GM12878 (cell line): ENCODE data around the gene SDCCAG8. TPM values are rescaled to one million over a fixed set of nuclear protein-coding genes. Genes with fewer than 3 reads are reported as not detected.

Source experiments
- ATAC-seq: fragments of 200-7000 bp; cut with Tn5 transposase; 3 replicates; pipeline ENCODE4 v1.9.1; 2020; ENCODE audit warnings: mild to moderate bottlenecking, moderate library complexity
- BruUV-seq: library from RNA; stranded (reverse); fragments of 400-500 nt; replicated peaks from 2 replicates; lab custom pipeline; 2021; lab: Mats Ljungman, UMichigan
- CTCF ChIA-PET: fragments of 300-600 bp; sonication (Branson Sonifier 250); formaldehyde crosslinking; extraction: SDS; loops from one replicate; lab custom pipeline; 2021; ENCODE audit warnings: inconsistent platforms; lab: Yijun Ruan, JAX
- POLR2A ChIA-PET: fragments of 350-600 bp; formaldehyde crosslinking; extraction: SDS; loops from one replicate; lab custom pipeline; 2021; ENCODE audit warnings: inconsistent platforms; lab: Charles Lee
- RAD21 ChIA-PET: fragments of 300-600 bp; sonication (Branson Sonifier 250); formaldehyde crosslinking; loops from one replicate; lab custom pipeline; 2023; ENCODE audit warnings: antibody characterized with exemption; ENCODE audit not compliant: unreplicated experiment; lab: Charles Lee
- SMC1A ChIA-PET: fragments of 300-600 bp; sonication (Branson Sonifier 250); formaldehyde crosslinking; loops from one replicate; lab custom pipeline; 2023; ENCODE audit not compliant: unreplicated experiment, uncharacterized antibody; lab: Charles Lee
- DNase-seq: peaks from one replicate; pipeline ENCODE4 v3.0.0-alpha.2; 2011; ENCODE audit warnings: low read depth, low spot score
- FAIRE-seq: peaks from 3 replicates; lab custom pipeline; 2011; peaks lifted over from hg19 to GRCh38; lab: Jason Lieb, UNC
- H2AFZ ChIP-seq: 2 replicates; pipeline ENCODE4 v1.6.0; 2011; ENCODE audit warnings: low read depth, low read length, control low read depth; ENCODE audit not compliant: control insufficient read depth
- H3K27ac ChIP-seq: 2 replicates; pipeline ENCODE4 v1.5.1; 2011; ENCODE audit warnings: control low read depth; ENCODE audit not compliant: control insufficient read depth, insufficient read depth
- H3K27me3 ChIP-seq, 2 experiments: replicated peaks in 1 of 2; 2 replicates each; pipeline versions ENCODE4 v1.6.0 to v1.6.1; 2011; ENCODE audit warnings: low read length in 1 of 2; ENCODE audit not compliant: control insufficient read depth in 2 of 2, insufficient read depth in 2 of 2
- H3K36me3 ChIP-seq, 2 experiments: 2 replicates each; pipeline ENCODE4 v1.5.1; 2011; ENCODE audit warnings: low read length in 1 of 2; ENCODE audit not compliant: control insufficient read depth in 2 of 2, insufficient read depth in 2 of 2
- H3K4me1 ChIP-seq: 2 replicates; pipeline ENCODE4 v1.6.1; 2011; ENCODE audit warnings: mild to moderate bottlenecking, low read length, moderate library complexity, mixed read lengths; ENCODE audit not compliant: control insufficient read depth, insufficient read depth
- H3K4me2 ChIP-seq: 2 replicates; pipeline ENCODE4 v1.6.0; 2011; ENCODE audit warnings: control low read depth; ENCODE audit not compliant: control insufficient read depth, insufficient read depth
- H3K4me3 ChIP-seq: fragments of 200-600 bp; sonication (generic); 2 replicates; pipeline ENCODE4 v1.5.1; 2016
- H3K79me2 ChIP-seq: 2 replicates; pipeline ENCODE4 v1.6.0; 2011; ENCODE audit warnings: low read length; ENCODE audit not compliant: control insufficient read depth, insufficient read depth
- H3K9ac ChIP-seq: 2 replicates; pipeline ENCODE4 v1.8.0; 2011; ENCODE audit warnings: low read length, control low read depth, mixed read lengths; ENCODE audit not compliant: control insufficient read depth, insufficient read depth
- H3K9me3 ChIP-seq: replicated peaks from 3 replicates; pipeline ENCODE4 v1.5.1; 2011; ENCODE audit warnings: mild to moderate bottlenecking, low read length; ENCODE audit not compliant: control insufficient read depth, insufficient read depth
- H4K20me1 ChIP-seq: 2 replicates; pipeline ENCODE4 v1.6.0; 2011; ENCODE audit not compliant: control insufficient read depth, insufficient read depth
- FOS ChIP-seq: IDR thresholded peaks from 3 replicates; pipeline ENCODE4 v1.6.1; 2011; ENCODE audit warnings: borderline replicate concordance; ENCODE audit not compliant: insufficient read length; ENCODE audit errors: extremely low read depth
- GATAD2B ChIP-seq: fragments of 450-650 bp; conservative IDR thresholded peaks from 2 replicates; pipeline ENCODE4 v1.6.1; 2017; ENCODE audit warnings: low read depth, mild to moderate bottlenecking, moderate library complexity
- NR2C1 ChIP-seq: fragments of 450-650 bp; IDR thresholded peaks from 2 replicates; pipeline ENCODE4 v1.6.1; 2017; ENCODE audit warnings: antibody characterized with exemption, mild to moderate bottlenecking, moderate library complexity
- POLR2A ChIP-seq: IDR thresholded peaks from 2 replicates; pipeline ENCODE4 v1.6.1; 2011; ENCODE audit warnings: low read depth, mild to moderate bottlenecking, low read length
- REST ChIP-seq: IDR thresholded peaks from 2 replicates; pipeline ENCODE4 v1.6.1; 2012; ENCODE audit warnings: mild to moderate bottlenecking, low read depth, low read length
- TARDBP ChIP-seq: IDR thresholded peaks from 2 replicates; pipeline ENCODE4 v1.6.1; 2016; ENCODE audit warnings: borderline replicate concordance
- USF1 ChIP-seq: IDR thresholded peaks from 2 replicates; pipeline ENCODE4 v1.6.1; 2011; ENCODE audit warnings: borderline replicate concordance, low read depth, mild to moderate bottlenecking, moderate library complexity, mixed read lengths, low read length; ENCODE audit not compliant: insufficient read depth; ENCODE audit errors: extremely low read length
- WRNIP1 ChIP-seq: IDR thresholded peaks from 2 replicates; pipeline ENCODE4 v1.6.1; 2011; ENCODE audit warnings: low read depth, low read length, improper control_type of control experiment, borderline replicate concordance
- ZNF274 ChIP-seq: IDR thresholded peaks from one replicate; pipeline ENCODE4 v1.8.0; 2011; ENCODE audit not compliant: insufficient read length, insufficient read depth
- ZZZ3 ChIP-seq: IDR thresholded peaks from 2 replicates; pipeline ENCODE4 v1.6.1; 2011; ENCODE audit warnings: low read depth; ENCODE audit not compliant: control insufficient read depth, insufficient read length
- WGBS: methylation state at CpG from one replicate; pipeline ENCODE4 v1.1.6; 2016; ENCODE audit warnings: low lambda C conversion rate; ENCODE audit not compliant: insufficient replicate concordance, insufficient coverage; ENCODE audit errors: missing lambda C conversion rate; 5-methylcytosine and 5-hydroxymethylcytosine counted together
- in situ Hi-C: fragments of 300-500 bp; cut with MboI; formaldehyde crosslinking; loops from 9 replicates; pipeline ENCODE4 v1.14.3; 2018; ENCODE audit warnings: mixed read lengths
- intact Hi-C: fragments of 100-400 bp; cut with micrococcal nuclease; formaldehyde crosslinking; loops from one replicate; pipeline ENCODE4 v1.14.2; 2022; ENCODE audit not compliant: unreplicated experiment
- polyA plus RNA-seq, 11 experiments: library from polyadenylated mRNA; depleted of rRNA in 4 of 11; unstranded in 6 of 11; stranded (reverse) in 5 of 11; fragments of >200 nt; fragmentation: Nextera tagmentation in 4 of 11; fragmentation: Illumina TruSeq in 1 of 11; extraction: Ambion mirVana in 4 of 11; extraction: Trizol in 1 of 11; gene quantifications; 1 replicate in 1 of 11; 2 replicates in 10 of 11; pipeline versions ENCODE4 v1.2.1 to v1.2.3, GENCODE V29; 2011 to 2016; ENCODE audit warnings: inconsistent platforms in 2 of 11, missing spikeins in 2 of 11, low read depth in 1 of 11
- total RNA-seq, 4 experiments: library from RNA; depleted of rRNA in 3 of 4; stranded (reverse); fragments of >200 nt in 3 of 4; fragmentation: Illumina TruSeq in 1 of 4; extraction: Trizol in 1 of 4; gene quantifications; 2 replicates each; pipeline versions ENCODE4 v1.2.1 to v1.2.3, GENCODE V29; 2013 to 2021
- TF ChIP-seq, protein P1 (sequence below): fragments of 450-650 bp; IDR thresholded peaks from 2 replicates; pipeline ENCODE4 v1.6.1; 2017; ENCODE audit warnings: mild to moderate bottlenecking
- TF ChIP-seq, protein P2 (sequence below): fragments of 450-650 bp; IDR thresholded peaks from 2 replicates; pipeline ENCODE4 v1.6.1; 2016; ENCODE audit warnings: mild to moderate bottlenecking

The SDCCAG8 gene
- total and polyA plus RNA-seq, 10 of the 15 experiments (the other 5 are each of a cell fraction or from before 2014, with no cell fraction given), result 15.0 to 25.6 (median 20.6) TPM

DNA sequence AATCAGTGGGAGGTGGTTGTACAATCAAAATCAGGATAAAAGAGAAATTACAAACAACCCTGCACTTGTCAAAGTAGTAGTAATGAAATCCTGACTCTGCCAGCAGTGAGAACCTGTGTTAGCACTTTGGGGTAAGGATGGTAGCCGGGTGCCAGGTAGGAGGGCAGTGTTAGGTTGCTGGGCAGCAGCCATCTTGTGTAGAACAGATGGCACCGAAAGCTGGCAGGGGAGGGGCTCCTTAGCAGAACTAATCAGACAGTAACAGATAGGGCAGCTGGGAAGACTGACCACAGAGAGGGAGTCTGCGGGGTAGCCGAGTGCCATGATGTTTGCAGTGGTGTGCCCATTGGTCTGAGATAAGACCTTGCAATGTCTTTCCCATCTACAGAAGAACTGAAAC, 137.3 kb downstream of the SDCCAG8 start:
- 99% methylated on average over 4 of the region's 4 CpGs for WGBS
- Histone ChIP-seq H3K9me3 (no peaks in the 10 kb centered on the region), H3K79me2 (no peaks in the 10 kb centered on the region), H3K4me1 (no peaks in the 10 kb centered on the region), H3K36me3 (no peaks in the 10 kb centered on the region), H3K27me3 (no peaks in the 10 kb centered on the region), H4K20me1 (no peaks in the 10 kb centered on the region), H3K4me3 (no peak overlapping the region), H3K9ac (no peak overlapping the region), H3K4me2 (no peak overlapping the region), H2AFZ (no peak overlapping the region), H3K27ac (no peak overlapping the region)
- no peak for ATAC-seq
- intact Hi-C loops, result no loop called here
- POLR2A ChIA-PET, result no interaction called here
- SMC1A ChIA-PET, result interaction anchor here (0.6 kb wide), 1 partner anchor 513 kb away, joined by 3 read pairs; no protein-coding TSS in a partner anchor
- in situ Hi-C loops, result no loop called here
- DNase-seq, result no peak
- FAIRE-seq, result no peak
- BruUV-seq, result no TSS peak
- RAD21 ChIA-PET, result no interaction called here
- no peak for TF ChIP-seq POLR2A
- TF ChIP-seq, protein P1, sequence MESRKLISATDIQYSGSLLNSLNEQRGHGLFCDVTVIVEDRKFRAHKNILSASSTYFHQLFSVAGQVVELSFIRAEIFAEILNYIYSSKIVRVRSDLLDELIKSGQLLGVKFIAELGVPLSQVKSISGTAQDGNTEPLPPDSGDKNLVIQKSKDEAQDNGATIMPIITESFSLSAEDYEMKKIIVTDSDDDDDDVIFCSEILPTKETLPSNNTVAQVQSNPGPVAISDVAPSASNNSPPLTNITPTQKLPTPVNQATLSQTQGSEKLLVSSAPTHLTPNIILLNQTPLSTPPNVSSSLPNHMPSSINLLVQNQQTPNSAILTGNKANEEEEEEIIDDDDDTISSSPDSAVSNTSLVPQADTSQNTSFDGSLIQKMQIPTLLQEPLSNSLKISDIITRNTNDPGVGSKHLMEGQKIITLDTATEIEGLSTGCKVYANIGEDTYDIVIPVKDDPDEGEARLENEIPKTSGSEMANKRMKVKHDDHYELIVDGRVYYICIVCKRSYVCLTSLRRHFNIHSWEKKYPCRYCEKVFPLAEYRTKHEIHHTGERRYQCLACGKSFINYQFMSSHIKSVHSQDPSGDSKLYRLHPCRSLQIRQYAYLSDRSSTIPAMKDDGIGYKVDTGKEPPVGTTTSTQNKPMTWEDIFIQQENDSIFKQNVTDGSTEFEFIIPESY, result no peak
- no peak for TF ChIP-seq WRNIP1
- no peak for TF ChIP-seq ZNF274
- TF ChIP-seq GATAD2B, result no peak
- no peak for TF ChIP-seq NR2C1
- TF ChIP-seq TARDBP, result no peak
- TF ChIP-seq FOS, result no peak
- no peak for TF ChIP-seq REST
- no peak for TF ChIP-seq ZZZ3
- TF ChIP-seq, protein P2, sequence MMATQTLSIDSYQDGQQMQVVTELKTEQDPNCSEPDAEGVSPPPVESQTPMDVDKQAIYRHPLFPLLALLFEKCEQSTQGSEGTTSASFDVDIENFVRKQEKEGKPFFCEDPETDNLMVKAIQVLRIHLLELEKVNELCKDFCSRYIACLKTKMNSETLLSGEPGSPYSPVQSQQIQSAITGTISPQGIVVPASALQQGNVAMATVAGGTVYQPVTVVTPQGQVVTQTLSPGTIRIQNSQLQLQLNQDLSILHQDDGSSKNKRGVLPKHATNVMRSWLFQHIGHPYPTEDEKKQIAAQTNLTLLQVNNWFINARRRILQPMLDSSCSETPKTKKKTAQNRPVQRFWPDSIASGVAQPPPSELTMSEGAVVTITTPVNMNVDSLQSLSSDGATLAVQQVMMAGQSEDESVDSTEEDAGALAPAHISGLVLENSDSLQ, result no peak
- no peak for TF ChIP-seq USF1
- CTCF ChIA-PET, result no interaction called here
